ENCODE measurements around the gene SCUBE1.

Gene SCUBE1

GRCh38 chr22:43240614-43241013, 102.6 kb downstream of the SCUBE1 start:
- no peak overlapping the region for H2BK5ac ChIP-seq (ENCODE audit: low read depth, low read length, poor library complexity)
- H4K12ac ChIP-seq (ENCODE audit: low read depth, low read length): no peak overlapping the region
- H4K91ac ChIP-seq (ENCODE audit: low read depth, low read length): no peak overlapping the region
- no peaks in the 10 kb centered on the region for H3K27me3 ChIP-seq (ENCODE audit: insufficient read depth, low read length)
- no peak overlapping the region for H3K9ac ChIP-seq (ENCODE audit: low read length)
- H2AFZ ChIP-seq (ENCODE audit: insufficient read depth, low read length, poor library complexity): no peak overlapping the region
- no peak overlapping the region for H3K4me2 ChIP-seq (ENCODE audit: low read length)
- H3K36me3 ChIP-seq (ENCODE audit: control insufficient read depth in 1 of 2, insufficient read depth in 2 of 2, low read length in 2 of 2): no peaks in the 10 kb centered on the region
- no peak overlapping the region for H2BK120ac ChIP-seq (ENCODE audit: insufficient read depth, low read length, poor library complexity)
- H3K27ac ChIP-seq (ENCODE audit: low read depth, low read length): no peak overlapping the region
- H3K4ac ChIP-seq (ENCODE audit: low read depth, low read length): no peak overlapping the region
- no peak overlapping the region for H3K14ac ChIP-seq (ENCODE audit: low read length)
- H3K79me1 ChIP-seq (ENCODE audit: low read length): no peaks in the 10 kb centered on the region
- H2AK5ac ChIP-seq (ENCODE audit: low read length): no peak overlapping the region
- no peaks in the 10 kb centered on the region for H3K79me2 ChIP-seq (ENCODE audit: control insufficient read depth, insufficient read depth, low read length, poor library complexity)
- no peak overlapping the region for H3K18ac ChIP-seq (ENCODE audit: low read length)
- peaks cover 2 to 32% of the 10 kb centered on the region in 2 experiments for H3K4me1 ChIP-seq (ENCODE audit: control insufficient read depth in 1 of 2, insufficient read depth in 2 of 2, low read length in 2 of 2)
- no peak for DNase-seq
- H3K9me3 ChIP-seq (ENCODE audit: insufficient read depth, low read depth, low read length): peaks cover 2% of the 10 kb centered on the region
- H3K23ac ChIP-seq (ENCODE audit: low read length): no peak overlapping the region
- WGBS (ENCODE audit: extremely low coverage, insufficient coverage, insufficient read length): no CpG with 5 or more reads among the region's 7 CpGs
- no peak overlapping the region for H4K8ac ChIP-seq (ENCODE audit: low read depth, low read length)
- no peak overlapping the region for H3K4me3 ChIP-seq (ENCODE audit: low read depth, low read length)
- H2BK12ac ChIP-seq (ENCODE audit: low read length): no peak overlapping the region

DNA sequence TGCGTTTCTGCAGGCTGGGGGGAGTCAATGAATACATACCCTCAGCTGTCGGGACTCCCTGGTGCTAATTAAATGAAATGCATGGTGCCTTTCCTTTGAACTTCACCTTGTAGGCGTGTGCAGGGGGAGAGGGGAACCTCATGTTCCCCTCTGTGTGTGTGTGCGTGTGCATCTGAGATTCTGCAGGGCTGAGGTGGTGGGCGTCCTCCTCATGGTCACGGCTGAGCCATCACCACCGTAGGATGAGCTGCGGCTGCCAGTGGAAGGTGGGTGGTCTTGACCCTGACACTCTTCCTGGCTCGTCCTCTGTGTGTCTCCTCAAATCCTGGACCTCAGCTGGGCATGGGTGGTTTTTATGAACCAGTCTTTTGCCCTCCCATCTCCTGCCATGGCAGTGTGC, 103.2 kb downstream of the SCUBE1 start:
- no peak overlapping the region for H3K4ac ChIP-seq (ENCODE audit: low read depth, low read length)
- H3K27ac ChIP-seq (ENCODE audit: low read depth, low read length): no peak overlapping the region
- no peaks in the 10 kb centered on the region for H3K36me3 ChIP-seq (ENCODE audit: control insufficient read depth in 1 of 2, insufficient read depth in 2 of 2, low read length in 2 of 2)
- H3K18ac ChIP-seq (ENCODE audit: low read length): no peak overlapping the region
- H3K9me3 ChIP-seq (ENCODE audit: insufficient read depth, low read depth, low read length): peaks cover 2% of the 10 kb centered on the region
- no peaks in the 10 kb centered on the region for H3K79me1 ChIP-seq (ENCODE audit: low read length)
- no peaks in the 10 kb centered on the region for H3K27me3 ChIP-seq (ENCODE audit: insufficient read depth, low read length)
- no CpG with 5 or more reads among the region's 9 CpGs for WGBS (ENCODE audit: extremely low coverage, insufficient coverage, insufficient read length)
- no peaks in the 10 kb centered on the region for H3K79me2 ChIP-seq (ENCODE audit: control insufficient read depth, insufficient read depth, low read length, poor library complexity)
- H2BK5ac ChIP-seq (ENCODE audit: low read depth, low read length, poor library complexity): no peak overlapping the region
- H2AK5ac ChIP-seq (ENCODE audit: low read length): no peak overlapping the region
- no peak overlapping the region for H3K9ac ChIP-seq (ENCODE audit: low read length)
- no peak overlapping the region for H2BK120ac ChIP-seq (ENCODE audit: insufficient read depth, low read length, poor library complexity)
- no peak overlapping the region for H4K8ac ChIP-seq (ENCODE audit: low read depth, low read length)
- H3K4me1 ChIP-seq (ENCODE audit: control insufficient read depth in 1 of 2, insufficient read depth in 2 of 2, low read length in 2 of 2): peaks cover 5 to 37% of the 10 kb centered on the region in 2 experiments
- no peak overlapping the region for H3K14ac ChIP-seq (ENCODE audit: low read length)
- H3K4me2 ChIP-seq (ENCODE audit: low read length): no peak overlapping the region
- H4K91ac ChIP-seq (ENCODE audit: low read depth, low read length): no peak overlapping the region
- no peak overlapping the region for H2AFZ ChIP-seq (ENCODE audit: insufficient read depth, low read length, poor library complexity)
- no peak overlapping the region for H3K4me3 ChIP-seq (ENCODE audit: low read depth, low read length)
- H4K12ac ChIP-seq (ENCODE audit: low read depth, low read length): no peak overlapping the region
- DNase-seq: no peak
- H2BK12ac ChIP-seq (ENCODE audit: low read length): no peak overlapping the region
- no peak overlapping the region for H3K23ac ChIP-seq (ENCODE audit: low read length)

- H3K23ac ChIP-seq (ENCODE audit: low read length): no peak overlapping the region
- no peaks in the 10 kb centered on the region for H3K79me1 ChIP-seq (ENCODE audit: low read length)
- no peak overlapping the region for H2BK12ac ChIP-seq (ENCODE audit: low read length)
- no peak overlapping the region for H3K4me2 ChIP-seq (ENCODE audit: low read length)
- H3K9me3 ChIP-seq (ENCODE audit: insufficient read depth, low read depth, low read length): no peaks in the 10 kb centered on the region
- no peak overlapping the region for H2BK5ac ChIP-seq (ENCODE audit: low read depth, low read length, poor library complexity)
- no peak overlapping the region for H4K8ac ChIP-seq (ENCODE audit: low read depth, low read length)
- peaks cover 7 to 37% of the 10 kb centered on the region in 2 experiments for H3K4me1 ChIP-seq (ENCODE audit: control insufficient read depth in 1 of 2, insufficient read depth in 2 of 2, low read length in 2 of 2)
- no peak overlapping the region for H4K12ac ChIP-seq (ENCODE audit: low read depth, low read length)
- no peak overlapping the region for H3K27ac ChIP-seq (ENCODE audit: low read depth, low read length)
- no peak overlapping the region for H2BK120ac ChIP-seq (ENCODE audit: insufficient read depth, low read length, poor library complexity)
- no peak overlapping the region for H3K14ac ChIP-seq (ENCODE audit: low read length)
- DNase-seq: no peak
- H3K18ac ChIP-seq (ENCODE audit: low read length): no peak overlapping the region
- H2AK5ac ChIP-seq (ENCODE audit: low read length): no peak overlapping the region
- WGBS (ENCODE audit: extremely low coverage, insufficient coverage, insufficient read length): no CpG with 5 or more reads among the region's 7 CpGs
- no peak overlapping the region for H3K4ac ChIP-seq (ENCODE audit: low read depth, low read length)
- no peak overlapping the region for H2AFZ ChIP-seq (ENCODE audit: insufficient read depth, low read length, poor library complexity)
- H3K27me3 ChIP-seq (ENCODE audit: insufficient read depth, low read length): no peaks in the 10 kb centered on the region
- H3K9ac ChIP-seq (ENCODE audit: low read length): no peak overlapping the region
- no peaks in the 10 kb centered on the region for H3K79me2 ChIP-seq (ENCODE audit: control insufficient read depth, insufficient read depth, low read length, poor library complexity)
- no peaks in the 10 kb centered on the region for H3K36me3 ChIP-seq (ENCODE audit: control insufficient read depth in 1 of 2, insufficient read depth in 2 of 2, low read length in 2 of 2)
- no peak overlapping the region for H4K91ac ChIP-seq (ENCODE audit: low read depth, low read length)
- no peak overlapping the region for H3K4me3 ChIP-seq (ENCODE audit: low read depth, low read length)
These were observed 103.9 kb downstream of the SCUBE1 start for GRCh38 chr22:43239193-43239780.

DNA sequence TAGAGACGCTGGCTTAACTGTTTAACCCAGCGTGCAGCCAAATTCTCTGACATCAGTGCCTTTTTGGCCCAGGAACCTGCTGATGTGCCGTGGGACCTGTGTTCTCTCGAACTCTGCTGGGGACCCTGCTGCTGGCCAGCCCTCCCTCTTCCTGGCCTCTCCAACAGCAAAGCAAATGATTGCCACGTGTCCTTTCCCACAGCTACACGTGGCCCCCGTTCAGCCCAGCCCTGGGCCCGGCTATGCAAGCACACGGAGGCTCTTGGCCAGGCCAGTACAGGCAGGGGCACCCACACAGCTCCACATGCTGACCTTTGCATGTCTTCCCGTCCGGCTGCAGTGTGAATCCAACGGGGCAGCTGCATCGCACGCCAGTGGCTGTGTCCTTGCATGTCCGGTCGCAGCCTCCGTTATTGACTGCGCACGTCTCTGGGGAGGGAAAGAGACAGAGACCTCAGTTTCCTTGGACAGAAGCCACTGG, 104.6 kb downstream of the SCUBE1 start:
- Histone ChIP-seq H3K9ac (ENCODE audit: low read length) (no peak overlapping the region), H2AFZ (ENCODE audit: insufficient read depth, low read length, poor library complexity) (no peak overlapping the region), H2BK120ac (ENCODE audit: insufficient read depth, low read length, poor library complexity) (no peak overlapping the region), H3K79me2 (ENCODE audit: control insufficient read depth, insufficient read depth, low read length, poor library complexity) (no peaks in the 10 kb centered on the region), H3K14ac (ENCODE audit: low read length) (no peak overlapping the region), H4K12ac (ENCODE audit: low read depth, low read length) (no peak overlapping the region), H3K23ac (ENCODE audit: low read length) (no peak overlapping the region), H2BK12ac (ENCODE audit: low read length) (no peak overlapping the region), H3K36me3 (ENCODE audit: control insufficient read depth in 1 of 2, insufficient read depth in 2 of 2, low read length in 2 of 2) (no peaks in the 10 kb centered on the region), H3K4me1 (ENCODE audit: control insufficient read depth in 1 of 2, insufficient read depth in 2 of 2, low read length in 2 of 2) (peaks cover 7 to 37% of the 10 kb centered on the region in 2 experiments), H3K79me1 (ENCODE audit: low read length) (no peaks in the 10 kb centered on the region), H3K27me3 (ENCODE audit: insufficient read depth, low read length) (no peaks in the 10 kb centered on the region), H2BK5ac (ENCODE audit: low read depth, low read length, poor library complexity) (no peak overlapping the region), H4K8ac (ENCODE audit: low read depth, low read length) (no peak overlapping the region), H3K4me2 (ENCODE audit: low read length) (no peak overlapping the region), H3K18ac (ENCODE audit: low read length) (no peak overlapping the region), H3K4me3 (ENCODE audit: low read depth, low read length) (no peak overlapping the region), H2AK5ac (ENCODE audit: low read length) (no peak overlapping the region), H4K91ac (ENCODE audit: low read depth, low read length) (no peak overlapping the region), H3K4ac (ENCODE audit: low read depth, low read length) (no peak overlapping the region), H3K9me3 (ENCODE audit: insufficient read depth, low read depth, low read length) (no peaks in the 10 kb centered on the region), H3K27ac (ENCODE audit: low read depth, low read length) (no peak overlapping the region)
- DNase-seq: no peak
- WGBS (ENCODE audit: extremely low coverage, insufficient coverage, insufficient read length): no CpG with 5 or more reads among the region's 19 CpGs
